HEK293 (cell line): ENCODE results near the gene POLR1G.

ENCODE experiments used
- CTCF ChIA-PET: fragments of 350-600 bp; formaldehyde crosslinking; extraction: SDS; loops from one replicate; lab custom pipeline; 2021; ENCODE audit warnings: antibody characterized with exemption; lab: Yijun Ruan, JAX
- POLR2A ChIA-PET: fragments of 300-600 bp; formaldehyde crosslinking; extraction: SDS; loops from one replicate; lab custom pipeline; 2020; ENCODE audit warnings: antibody characterized with exemption, inconsistent platforms; lab: Yijun Ruan, JAX
- H3K27ac ChIP-seq: fragments of 200-500 bp; sonication (Bioruptor generic); 2 replicates; pipeline ENCODE4 v1.5.1; 2014; ENCODE audit warnings: low read depth, low read length, control low read depth, inconsistent platforms; ENCODE audit errors: extremely low read depth
- H3K36me3 ChIP-seq, 2 experiments: fragments of 200-500 bp in 1 of 2; sonication (Bioruptor generic) in 1 of 2; 1 replicate in 1 of 2; 2 replicates in 1 of 2; pipeline ENCODE4 v1.5.1; 2014 to 2017; ENCODE audit warnings: inconsistent platforms in 2 of 2, low read length in 2 of 2; ENCODE audit not compliant: control insufficient read depth in 2 of 2, insufficient read depth in 1 of 2
- H3K4me1 ChIP-seq: fragments of 200-500 bp; sonication (Bioruptor generic); 2 replicates; pipeline ENCODE4 v1.5.1; 2014; ENCODE audit warnings: mild to moderate bottlenecking, low read length, inconsistent platforms; ENCODE audit not compliant: control insufficient read depth, insufficient read depth
- H3K4me3 ChIP-seq: 2 replicates; pipeline ENCODE4 v1.5.1; 2011; ENCODE audit warnings: low read depth, mild to moderate bottlenecking, control low read depth, low read length, moderate library complexity
- H3K9me3 ChIP-seq: fragments of 200-500 bp; sonication (Bioruptor generic); 2 replicates; pipeline ENCODE4 v1.5.1; 2014; ENCODE audit warnings: low read depth, low read length, inconsistent platforms; ENCODE audit not compliant: control insufficient read depth, insufficient read depth
- KLF9 ChIP-seq: fragments of 450-650 bp; formaldehyde crosslinking; IDR thresholded peaks from 2 replicates; pipeline ENCODE4 v1.5.1; 2016; ENCODE audit warnings: missing biosample characterization, missing genetic modification characterization, low read depth
- SP7 ChIP-seq: fragments of 450-650 bp; formaldehyde crosslinking; IDR thresholded peaks from 2 replicates; pipeline ENCODE4 v1.5.1; 2016; ENCODE audit warnings: missing biosample characterization, missing genetic modification characterization
- ZBTB17 ChIP-seq: fragments of 450-650 bp; formaldehyde crosslinking; IDR thresholded peaks from 2 replicates; pipeline ENCODE4 v1.5.1; 2016; ENCODE audit warnings: missing biosample characterization, missing genetic modification characterization
- ZBTB48 ChIP-seq: fragments of 450-650 bp; formaldehyde crosslinking; IDR thresholded peaks from 2 replicates; pipeline ENCODE4 v1.5.1; 2016; ENCODE audit warnings: missing biosample characterization, missing genetic modification characterization
- ZBTB8A ChIP-seq: fragments of 450-650 bp; formaldehyde crosslinking; IDR thresholded peaks from 2 replicates; pipeline ENCODE4 v1.5.1; 2016; ENCODE audit warnings: missing biosample characterization, missing genetic modification characterization
- ZNF121 ChIP-seq: fragments of 450-650 bp; formaldehyde crosslinking; IDR thresholded peaks from 2 replicates; pipeline ENCODE4 v1.5.1; 2016; ENCODE audit warnings: missing biosample characterization, missing genetic modification characterization
- ZNF19 ChIP-seq: fragments of 450-650 bp; formaldehyde crosslinking; IDR thresholded peaks from 2 replicates; pipeline ENCODE4; 2016; ENCODE audit warnings: missing biosample characterization, missing genetic modification characterization, low read depth
- ZNF202 ChIP-seq: fragments of 450-650 bp; formaldehyde crosslinking; IDR thresholded peaks from 2 replicates; pipeline ENCODE4 v1.5.1; 2016; ENCODE audit warnings: missing biosample characterization, missing genetic modification characterization, borderline replicate concordance
- ZNF239 ChIP-seq: fragments of 450-650 bp; formaldehyde crosslinking; IDR thresholded peaks from 2 replicates; pipeline ENCODE4 v1.5.1; 2016; ENCODE audit warnings: missing biosample characterization, missing genetic modification characterization
- ZNF274 ChIP-seq, 2 experiments: fragments of 200-500 bp in 1 of 2; fragments of 450-650 bp in 1 of 2; sonication (Bioruptor generic) in 1 of 2; formaldehyde crosslinking in 1 of 2; IDR thresholded peaks; 2 replicates each; pipeline versions ENCODE4 v1.5.1 to v1.6.1; 2014 to 2016; ENCODE audit warnings: borderline replicate concordance in 1 of 2, inconsistent platforms in 1 of 2, low read length in 1 of 2, missing biosample characterization in 1 of 2, missing genetic modification characterization in 1 of 2
- ZNF391 ChIP-seq: fragments of 450-650 bp; formaldehyde crosslinking; IDR thresholded peaks from 2 replicates; pipeline ENCODE4 v1.5.1; 2016; ENCODE audit warnings: low read depth, missing biosample characterization, missing genetic modification characterization, borderline replicate concordance
- ZNF558 ChIP-seq: fragments of 450-650 bp; formaldehyde crosslinking; IDR thresholded peaks from 2 replicates; pipeline ENCODE4 v1.5.1; 2016; ENCODE audit warnings: missing biosample characterization, missing genetic modification characterization
- ZNF629 ChIP-seq: fragments of 450-650 bp; formaldehyde crosslinking; IDR thresholded peaks from 2 replicates; pipeline ENCODE4 v1.5.1; 2017; ENCODE audit warnings: missing biosample characterization, missing genetic modification characterization
- ZNF701 ChIP-seq: fragments of 450-650 bp; formaldehyde crosslinking; IDR thresholded peaks from 2 replicates; pipeline ENCODE4 v1.5.1; 2016; ENCODE audit warnings: missing biosample characterization, missing genetic modification characterization
- ZNF76 ChIP-seq: fragments of 450-650 bp; formaldehyde crosslinking; IDR thresholded peaks from 2 replicates; pipeline ENCODE4; 2016; ENCODE audit warnings: low read depth, missing biosample characterization, missing genetic modification characterization, borderline replicate concordance
- TF ChIP-seq, protein P1 (sequence below): fragments of 450-650 bp; formaldehyde crosslinking; IDR thresholded peaks from 2 replicates; pipeline ENCODE4 v1.5.1; 2016; ENCODE audit warnings: missing biosample characterization, missing genetic modification characterization
- TF ChIP-seq, protein P2 (sequence below): fragments of 450-650 bp; formaldehyde crosslinking; IDR thresholded peaks from 2 replicates; pipeline ENCODE4 v1.5.1; 2017; ENCODE audit warnings: missing biosample characterization, missing genetic modification characterization
- TF ChIP-seq, protein P3 (sequence below): fragments of 450-650 bp; formaldehyde crosslinking; IDR thresholded peaks from 2 replicates; pipeline ENCODE4 v1.5.1; 2017; ENCODE audit warnings: missing biosample characterization, missing genetic modification characterization
- TF ChIP-seq, protein P4 (sequence below): IDR thresholded peaks from 2 replicates; pipeline ENCODE4 v1.6.1; 2011; ENCODE audit warnings: mild to moderate bottlenecking, low read depth, low read length, borderline replicate concordance

The POLR1G gene

DNA sequence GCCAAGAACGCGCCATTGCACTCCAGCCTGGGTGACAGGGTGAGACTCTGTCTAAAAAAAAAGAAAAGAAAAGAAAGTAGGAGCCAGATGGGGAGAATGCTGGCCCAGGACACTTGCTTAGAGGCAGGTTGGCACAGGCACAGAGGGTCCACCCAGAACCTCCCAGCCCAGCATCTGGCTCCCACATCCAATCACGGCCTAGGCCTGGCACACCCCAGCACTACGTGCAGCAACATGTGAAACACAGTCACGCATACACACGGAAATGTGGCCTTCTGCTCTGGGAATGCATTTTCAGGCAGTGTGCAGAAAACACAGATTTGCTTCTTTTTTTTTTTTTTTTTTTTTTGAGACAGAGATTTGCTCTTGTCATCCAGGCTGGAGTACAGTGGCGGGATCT, 40.5 kb downstream of the POLR1G start:
- H3K4me1 ChIP-seq = 0 out of 2 replicates have a peak, but pooled peaks cover 8% of the 10 kb centered on the region
- no peaks in the 10 kb centered on the region for H3K9me3 ChIP-seq
- no peak overlapping the region for H3K4me3 ChIP-seq
- no peaks in the 10 kb centered on the region for H3K36me3 ChIP-seq
- CTCF ChIA-PET = interaction anchor here (0.6 to 4.2 kb wide), 9 partner anchors 10 to 38 kb away, joined by 3 to 38 read pairs (median 5); no protein-coding TSS in a partner anchor
- TF ChIP-seq ZNF558 (tag by site-specific recombination) (no peak), ZBTB17 (tag by site-specific recombination) (0 out of 2 replicates have a peak, but pooled peaks have one; percentile 23)
- TF ChIP-seq, protein P1, sequence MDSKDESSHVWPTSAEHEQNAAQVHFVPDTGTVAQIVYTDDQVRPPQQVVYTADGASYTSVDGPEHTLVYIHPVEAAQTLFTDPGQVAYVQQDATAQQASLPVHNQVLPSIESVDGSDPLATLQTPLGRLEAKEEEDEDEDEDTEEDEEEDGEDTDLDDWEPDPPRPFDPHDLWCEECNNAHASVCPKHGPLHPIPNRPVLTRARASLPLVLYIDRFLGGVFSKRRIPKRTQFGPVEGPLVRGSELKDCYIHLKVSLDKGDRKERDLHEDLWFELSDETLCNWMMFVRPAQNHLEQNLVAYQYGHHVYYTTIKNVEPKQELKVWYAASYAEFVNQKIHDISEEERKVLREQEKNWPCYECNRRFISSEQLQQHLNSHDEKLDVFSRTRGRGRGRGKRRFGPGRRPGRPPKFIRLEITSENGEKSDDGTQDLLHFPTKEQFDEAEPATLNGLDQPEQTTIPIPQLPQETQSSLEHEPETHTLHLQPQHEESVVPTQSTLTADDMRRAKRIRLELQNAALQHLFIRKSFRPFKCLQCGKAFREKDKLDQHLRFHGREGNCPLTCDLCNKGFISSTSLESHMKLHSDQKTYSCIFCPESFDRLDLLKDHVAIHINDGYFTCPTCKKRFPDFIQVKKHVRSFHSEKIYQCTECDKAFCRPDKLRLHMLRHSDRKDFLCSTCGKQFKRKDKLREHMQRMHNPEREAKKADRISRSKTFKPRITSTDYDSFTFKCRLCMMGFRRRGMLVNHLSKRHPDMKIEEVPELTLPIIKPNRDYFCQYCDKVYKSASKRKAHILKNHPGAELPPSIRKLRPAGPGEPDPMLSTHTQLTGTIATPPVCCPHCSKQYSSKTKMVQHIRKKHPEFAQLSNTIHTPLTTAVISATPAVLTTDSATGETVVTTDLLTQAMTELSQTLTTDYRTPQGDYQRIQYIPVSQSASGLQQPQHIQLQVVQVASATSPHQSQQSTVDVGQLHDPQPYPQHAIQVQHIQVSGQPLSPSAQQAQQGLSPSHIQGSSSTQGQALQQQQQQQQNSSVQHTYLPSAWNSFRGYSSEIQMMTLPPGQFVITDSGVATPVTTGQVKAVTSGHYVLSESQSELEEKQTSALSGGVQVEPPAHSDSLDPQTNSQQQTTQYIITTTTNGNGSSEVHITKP (tag by site-specific recombination) = 0 out of 2 replicates have a peak, but pooled peaks have one; percentile 9
- TF ChIP-seq, all 188 proteins: peak for 2
- POLR2A ChIA-PET = no interaction called here
- H3K27ac ChIP-seq = no peak overlapping the region

DNA sequence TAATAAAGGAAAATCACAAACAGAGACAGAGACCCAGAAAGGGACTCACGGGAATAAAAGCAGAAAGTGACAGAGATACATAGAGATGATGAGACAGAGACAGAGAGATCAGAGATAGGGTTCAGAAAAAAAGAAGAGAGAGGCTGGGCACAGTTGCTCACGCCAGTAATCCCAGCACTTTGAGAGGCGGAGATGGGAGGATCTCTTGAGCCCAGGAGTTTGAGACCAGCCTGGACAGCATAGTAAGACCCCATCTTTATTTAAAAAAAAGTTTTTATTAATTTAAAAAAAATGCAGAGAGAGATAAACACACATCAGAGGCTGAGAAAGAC, 41.9 kb downstream of the POLR1G start:
- Histone ChIP-seq H3K4me1 (0 out of 2 replicates have a peak, but pooled peaks cover 4% of the 10 kb centered on the region), H3K9me3 (no peaks in the 10 kb centered on the region), H3K27ac (no peak overlapping the region), H3K36me3 (no peaks in the 10 kb centered on the region), H3K4me3 (no peak overlapping the region)
- peak; percentile 91 for TF ChIP-seq ZNF121
- TF ChIP-seq ZNF629 = no peak
- ChIA-PET CTCF (interaction anchor here (0.5 to 4.2 kb wide), 9 partner anchors 9 to 194 kb away, joined by 3 to 33 read pairs (median 4); no protein-coding TSS in a partner anchor), POLR2A (interaction anchor here (1.4 kb wide), 1 partner anchor 30 kb away, joined by 4 read pairs; no protein-coding TSS in a partner anchor)

DNA sequence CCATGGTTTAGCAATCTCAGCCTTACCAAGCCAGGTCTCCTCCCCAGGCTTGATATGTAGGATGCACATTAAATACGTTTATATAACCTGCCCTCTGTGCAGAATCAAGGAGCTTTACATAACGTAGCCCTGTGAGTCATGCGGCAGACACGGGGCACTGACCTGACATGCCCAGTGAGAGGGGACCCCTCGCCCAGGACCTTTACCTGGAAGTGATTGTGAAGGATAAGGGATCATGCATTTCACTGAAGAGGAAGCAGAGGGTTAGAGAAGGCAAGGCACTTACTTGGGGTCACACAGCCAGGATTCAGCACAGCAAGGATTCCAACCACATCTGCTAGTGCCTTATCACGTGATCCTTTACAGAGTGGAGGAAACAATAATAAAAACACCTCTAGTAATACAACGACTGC, 42.4 kb downstream of the POLR1G start:
- Histone ChIP-seq H3K27ac (0 out of 2 replicates have a peak overlapping the region, but pooled peaks have one; percentile 25), H3K4me1 (0 out of 2 replicates have a peak, but pooled peaks cover 4% of the 10 kb centered on the region), H3K36me3 (no peaks in the 10 kb centered on the region), H3K9me3 (no peaks in the 10 kb centered on the region), H3K4me3 (no peak overlapping the region)
- ChIA-PET POLR2A (interaction anchor here (0.9 to 1.4 kb wide), 2 partner anchors 24 to 30 kb away, joined by 3 to 4 read pairs; no protein-coding TSS in a partner anchor), CTCF (interaction anchor here (0.8 to 4.2 kb wide), 8 partner anchors 9 to 194 kb away, joined by 3 to 33 read pairs (median 5); no protein-coding TSS in a partner anchor)
- TF ChIP-seq ZNF701 (no peak), SP7 (tag by site-specific recombination) (no peak), ZBTB8A (tag by site-specific recombination) (no peak), ZNF391 (tag by site-specific recombination) (no peak), ZNF274 (IDR thresholded peaks at IDR 0.05; ENCODE audit: low read length) (no peak), ZNF274 (tag by site-specific recombination; IDR thresholded peaks at IDR 0.05; ENCODE audit: borderline replicate concordance) (no peak), ZNF202 (no peak), ZBTB48 (peak; percentile 64; the same call in 1 of the 2 replicates), KLF9 (tag by site-specific recombination) (no peak), ZNF239 (tag by site-specific recombination) (no peak), ZNF76 (tag by site-specific recombination) (no peak), ZNF19 (no peak)
- TF ChIP-seq, protein P2, sequence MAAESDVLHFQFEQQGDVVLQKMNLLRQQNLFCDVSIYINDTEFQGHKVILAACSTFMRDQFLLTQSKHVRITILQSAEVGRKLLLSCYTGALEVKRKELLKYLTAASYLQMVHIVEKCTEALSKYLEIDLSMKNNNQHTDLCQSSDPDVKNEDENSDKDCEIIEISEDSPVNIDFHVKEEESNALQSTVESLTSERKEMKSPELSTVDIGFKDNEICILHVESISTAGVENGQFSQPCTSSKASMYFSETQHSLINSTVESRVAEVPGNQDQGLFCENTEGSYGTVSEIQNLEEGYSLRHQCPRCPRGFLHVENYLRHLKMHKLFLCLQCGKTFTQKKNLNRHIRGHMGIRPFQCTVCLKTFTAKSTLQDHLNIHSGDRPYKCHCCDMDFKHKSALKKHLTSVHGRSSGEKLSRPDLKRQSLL = no peak
- TF ChIP-seq, protein P3, sequence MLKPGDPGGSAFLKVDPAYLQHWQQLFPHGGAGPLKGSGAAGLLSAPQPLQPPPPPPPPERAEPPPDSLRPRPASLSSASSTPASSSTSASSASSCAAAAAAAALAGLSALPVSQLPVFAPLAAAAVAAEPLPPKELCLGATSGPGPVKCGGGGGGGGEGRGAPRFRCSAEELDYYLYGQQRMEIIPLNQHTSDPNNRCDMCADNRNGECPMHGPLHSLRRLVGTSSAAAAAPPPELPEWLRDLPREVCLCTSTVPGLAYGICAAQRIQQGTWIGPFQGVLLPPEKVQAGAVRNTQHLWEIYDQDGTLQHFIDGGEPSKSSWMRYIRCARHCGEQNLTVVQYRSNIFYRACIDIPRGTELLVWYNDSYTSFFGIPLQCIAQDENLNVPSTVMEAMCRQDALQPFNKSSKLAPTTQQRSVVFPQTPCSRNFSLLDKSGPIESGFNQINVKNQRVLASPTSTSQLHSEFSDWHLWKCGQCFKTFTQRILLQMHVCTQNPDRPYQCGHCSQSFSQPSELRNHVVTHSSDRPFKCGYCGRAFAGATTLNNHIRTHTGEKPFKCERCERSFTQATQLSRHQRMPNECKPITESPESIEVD (tag by site-specific recombination) = no peak
- TF ChIP-seq, protein P4, sequence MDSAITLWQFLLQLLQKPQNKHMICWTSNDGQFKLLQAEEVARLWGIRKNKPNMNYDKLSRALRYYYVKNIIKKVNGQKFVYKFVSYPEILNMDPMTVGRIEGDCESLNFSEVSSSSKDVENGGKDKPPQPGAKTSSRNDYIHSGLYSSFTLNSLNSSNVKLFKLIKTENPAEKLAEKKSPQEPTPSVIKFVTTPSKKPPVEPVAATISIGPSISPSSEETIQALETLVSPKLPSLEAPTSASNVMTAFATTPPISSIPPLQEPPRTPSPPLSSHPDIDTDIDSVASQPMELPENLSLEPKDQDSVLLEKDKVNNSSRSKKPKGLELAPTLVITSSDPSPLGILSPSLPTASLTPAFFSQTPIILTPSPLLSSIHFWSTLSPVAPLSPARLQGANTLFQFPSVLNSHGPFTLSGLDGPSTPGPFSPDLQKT = no peak
